Suppressor macrophage (primary cell): ENCODE data around the gene DNAI4.
A peak's percentile ranks its signal among the peaks of the same experiment; 100 is the strongest.
"Not testable (repeated sequence)": the region's sequence is repeated elsewhere in the genome, so short reads cannot be mapped to it uniquely, and the experiment has no call there.

Experiments used
- DNase-seq, 4 experiments: peaks; one replicate each; pipeline ENCODE4 v3.0.0-alpha.2; 2020 to 2022
- total RNA-seq, 17 experiments: gene quantifications; one replicate each; lab custom pipeline; 2026; ENCODE audit warnings: mixed read lengths in 6 of 17, inconsistent platforms in 3 of 17; lab: John Stamatoyannopoulos, UW

DNAI4 gene
- total RNA-seq: 0.34 to 3.3 (median 0.69) reads per million in 17 experiments

- peak; percentile 98 to 99 (median 99) for DNase-seq
These were observed at the start of gene DNAI4, which contains the start of gene MIER1 for GRCh38 chr1:66924756-66925557. Gene DNAI4 (minus strand): TSS chr1:66924856. CDS start chr1:66924831, 25 bp downstream. Gene MIER1 (plus strand): TSS chr1:66924990. CDS start chr1:66925029, 39 bp downstream.

- no peak for DNase-seq
These were observed 43.9 kb upstream of the DNAI4 start for GRCh38 chr1:66968574-66968973.

- not testable (repeated sequence) for DNase-seq
These were observed 41.7 kb upstream of the DNAI4 start for GRCh38 chr1:66966188-66966873.

- DNase-seq: no peak
These were observed 33.3 kb upstream of the DNAI4 start for GRCh38 chr1:66957938-66958337.

DNA sequence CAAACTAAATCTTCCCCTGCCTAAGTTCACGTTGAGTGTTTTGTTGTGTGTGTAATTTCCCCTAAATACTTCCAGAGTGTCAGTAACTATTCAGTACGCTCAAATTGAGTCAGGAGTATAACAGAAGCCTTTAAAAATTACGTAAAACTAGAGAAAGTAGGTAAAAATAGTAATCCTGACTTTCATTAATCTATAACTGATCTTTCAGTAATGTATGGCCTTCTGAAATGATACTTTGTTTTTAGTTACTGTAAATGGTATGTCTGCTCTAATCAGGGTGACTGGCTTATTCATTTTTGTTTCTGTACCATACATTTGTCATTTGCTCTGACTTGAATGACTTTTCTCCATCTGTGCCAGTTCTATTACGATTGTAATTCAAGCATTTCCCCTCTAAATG, 29.6 kb upstream of the DNAI4 start:
- DNase-seq: no peak

DNA sequence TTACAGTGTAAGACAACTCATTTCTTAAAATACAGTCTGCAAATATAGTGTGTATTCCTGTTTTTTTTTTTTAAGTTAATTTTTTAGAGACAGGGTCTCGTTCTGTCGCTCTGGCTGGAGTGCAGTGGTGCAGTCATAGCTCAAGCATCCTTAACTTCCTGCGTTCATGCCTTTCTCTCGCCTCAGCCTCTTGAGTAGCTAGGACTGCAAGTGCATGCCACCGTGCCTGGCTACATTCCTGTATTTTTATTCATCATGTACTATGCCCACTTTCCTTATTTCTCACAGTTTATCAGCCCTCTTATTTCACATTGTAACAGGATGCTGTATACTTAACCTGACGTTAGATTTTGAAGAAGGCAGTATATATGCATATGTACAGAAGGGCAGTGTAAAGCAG, 26.9 kb upstream of the DNAI4 start:
- DNase-seq: no peak

DNA sequence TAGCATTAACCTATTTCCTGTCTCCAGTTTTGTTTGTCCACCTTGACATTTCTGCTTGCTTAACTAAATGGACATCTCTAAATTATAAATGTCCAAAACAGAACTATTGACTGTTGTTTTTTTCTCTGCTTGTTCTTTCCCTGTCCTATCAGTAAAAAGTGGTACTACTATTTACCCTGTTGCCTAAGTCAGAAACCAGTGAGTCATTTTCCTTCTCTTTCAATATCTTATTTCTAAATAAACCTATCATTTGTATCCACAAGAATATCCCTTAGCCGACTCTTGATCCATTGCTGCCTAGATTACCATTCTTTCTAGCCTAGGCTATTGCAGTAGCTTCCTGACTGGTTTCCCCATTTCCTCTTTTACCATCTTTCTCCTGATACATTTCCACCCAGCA, 22.6 kb upstream of the DNAI4 start:
- DNase-seq: peak in 2 of 4 experiments; percentile 26 to 34

GRCh38 chr1:66945316-66945715, 20.7 kb upstream of the DNAI4 start:
- DNase-seq: no peak

DNA sequence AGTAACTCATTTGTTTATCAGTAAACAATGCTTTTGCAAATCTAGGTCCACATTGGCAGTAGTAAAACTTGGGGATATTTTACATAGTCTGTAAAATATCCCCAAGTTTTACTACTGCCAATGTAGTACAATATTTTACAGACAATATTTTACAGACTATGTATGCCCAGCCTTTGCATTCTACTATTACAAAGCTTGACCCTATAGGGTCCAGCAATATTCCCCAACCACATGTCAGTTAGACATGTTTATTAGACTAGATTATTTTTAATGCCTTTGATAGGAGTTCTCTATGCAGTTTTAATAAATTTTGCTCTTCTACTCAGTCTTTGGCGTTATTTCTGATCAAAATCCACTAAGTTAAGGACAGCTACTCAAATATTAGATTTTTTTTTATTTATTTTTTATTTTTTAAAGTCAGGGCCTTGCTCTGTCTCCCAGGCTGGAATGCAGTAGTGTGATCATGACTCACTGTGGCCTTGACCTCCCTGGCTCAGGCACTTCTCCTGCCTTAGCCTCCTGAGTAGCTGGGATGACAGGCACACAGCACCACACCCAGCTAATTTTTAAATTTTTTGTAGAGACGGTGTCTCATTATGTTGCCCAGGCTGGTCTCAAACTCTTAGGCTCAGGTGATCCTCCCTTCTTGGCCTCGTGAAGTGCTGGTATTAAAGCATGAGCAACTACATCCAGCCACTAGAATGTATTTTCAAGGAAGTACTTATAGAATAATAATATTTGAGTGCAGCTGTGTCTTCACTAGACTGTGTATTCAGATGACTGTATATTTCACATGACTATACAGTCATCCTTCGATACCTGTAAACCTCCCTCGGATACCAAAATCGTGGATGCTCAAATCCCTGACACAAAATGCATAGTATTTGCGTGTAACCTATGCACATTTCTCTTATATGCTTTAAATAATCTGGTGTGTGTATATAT, 19.9 kb upstream of the DNAI4 start:
- peak; percentile 37 to 65 (median 59) for DNase-seq

DNA sequence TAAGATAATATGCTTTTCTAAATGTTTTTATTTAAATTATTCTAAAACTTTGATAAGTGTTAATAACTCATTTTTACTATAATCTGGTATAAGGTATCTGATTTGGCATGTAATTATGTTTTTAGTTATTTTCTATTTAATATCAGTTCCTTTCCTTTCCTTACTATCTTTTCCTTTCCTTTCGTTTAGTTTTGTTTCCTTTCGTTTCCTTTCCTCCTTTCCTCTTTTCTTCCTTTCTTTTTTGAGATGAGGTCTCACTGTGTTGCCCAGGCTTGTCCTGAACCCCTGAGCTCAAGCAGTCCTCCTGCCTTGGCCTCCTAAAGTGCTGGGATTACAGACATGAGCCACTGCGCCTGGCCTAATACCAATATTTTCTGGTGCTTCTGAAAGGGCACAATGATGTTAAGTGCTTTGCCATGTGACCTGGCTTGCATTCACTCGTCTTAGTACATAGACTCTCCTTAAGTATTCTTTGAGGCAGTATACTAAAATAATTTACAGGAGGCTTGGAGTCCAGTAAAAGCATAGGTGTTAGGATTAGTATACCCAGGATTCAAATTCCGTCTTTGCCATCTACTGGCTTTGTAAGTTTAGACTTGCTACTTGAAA, 18.8 kb upstream of the DNAI4 start:
- no peak for DNase-seq

DNA sequence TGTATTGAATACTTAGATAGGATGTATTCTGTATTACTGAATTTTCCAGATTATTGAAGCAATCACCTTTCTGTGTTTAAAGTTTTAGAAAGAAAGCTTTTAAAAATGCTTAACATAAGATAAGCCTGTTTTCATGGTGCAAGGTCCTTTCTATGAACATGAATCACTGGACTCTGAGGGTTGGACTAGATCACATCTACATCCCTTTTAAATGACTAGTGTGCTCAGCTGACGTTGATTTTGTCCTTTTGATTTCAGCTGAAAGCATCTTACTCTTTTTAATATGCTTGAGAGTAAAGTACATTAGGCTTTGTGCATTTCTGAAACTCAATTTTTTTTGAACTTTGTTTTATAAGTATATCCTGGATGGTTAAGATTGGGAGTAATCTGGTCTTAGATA, 16.3 kb upstream of the DNAI4 start:
- peak in 1 of 4 experiments; percentile 7 for DNase-seq

GRCh38 chr1:66938613-66939012, 14.0 kb upstream of the DNAI4 start:
- peak in 2 of 4 experiments; percentile 31 to 38 for DNase-seq

DNA sequence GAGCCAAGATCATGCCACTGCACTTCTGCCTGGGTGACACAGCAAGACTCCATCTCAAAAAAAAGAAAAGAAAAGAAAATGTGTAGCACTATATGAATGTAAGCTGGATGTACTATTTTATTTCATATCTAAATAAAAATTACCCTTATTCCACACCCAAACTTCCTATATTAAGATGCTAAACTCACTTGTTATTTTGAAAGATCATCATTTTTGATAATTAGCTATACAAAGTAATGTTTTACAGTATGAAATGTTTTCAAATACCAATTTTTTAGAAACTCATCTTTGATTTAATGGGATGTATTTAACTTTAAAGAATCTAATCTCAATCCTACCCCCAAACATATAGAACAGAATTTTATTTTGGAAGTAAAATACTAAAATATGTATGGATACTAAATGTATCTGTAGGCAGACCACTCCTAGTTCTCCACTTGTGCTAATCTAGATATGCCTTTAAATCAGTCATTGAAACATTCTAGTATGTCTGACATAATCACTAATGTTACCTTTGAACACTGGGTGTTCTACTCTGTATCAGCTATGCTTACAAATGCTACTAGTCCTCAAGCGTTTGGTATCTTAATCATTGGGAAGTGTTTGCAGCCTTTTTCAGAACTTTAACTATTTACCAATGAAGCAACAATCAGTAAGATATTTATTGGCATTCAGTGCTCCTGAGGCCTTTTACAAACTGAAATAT, 13.0 kb upstream of the DNAI4 start:
- no peak for DNase-seq

DNA sequence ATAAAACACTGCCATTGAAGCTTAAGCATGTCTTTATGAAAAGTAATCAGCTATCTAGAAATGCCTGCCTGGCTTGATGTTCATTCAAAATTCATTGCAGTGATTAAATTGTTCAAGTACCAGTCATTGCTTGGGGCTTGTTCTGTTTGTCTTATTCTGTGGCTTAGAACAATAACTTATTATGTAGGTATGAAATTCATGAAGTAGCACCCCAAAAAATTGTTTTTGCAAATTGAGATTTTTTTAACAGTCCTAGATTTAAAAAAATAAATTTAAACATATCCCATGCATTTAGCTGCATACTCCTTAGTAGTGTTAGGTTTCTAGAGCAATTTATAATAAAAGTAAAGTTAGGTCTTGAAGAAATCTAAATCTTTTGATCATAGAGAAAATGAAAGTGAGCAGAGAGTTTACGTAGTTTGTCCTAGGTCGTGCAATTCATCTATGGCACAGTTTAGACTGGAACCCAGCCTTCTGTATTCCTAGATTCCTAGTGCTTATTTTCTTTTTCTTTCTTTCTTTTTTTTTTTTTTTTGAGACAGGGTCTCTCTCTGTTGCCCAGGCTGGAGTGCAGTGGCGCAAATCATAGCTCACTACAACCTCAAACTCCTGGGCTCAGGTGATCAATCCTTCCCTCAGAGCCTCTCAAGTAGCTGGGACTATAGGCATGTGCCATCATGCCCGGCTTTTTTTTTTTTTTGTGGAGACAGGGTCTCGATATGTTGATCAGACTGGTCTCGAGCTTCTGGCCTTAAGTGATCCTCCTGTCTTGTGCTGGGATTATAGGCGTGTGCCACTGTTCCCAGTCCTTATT, 9.4 kb upstream of the DNAI4 start:
- DNase-seq: peak in 1 of 4 experiments; percentile 8

GRCh38 chr1:66932291-66932690, 7.6 kb upstream of the DNAI4 start:
- DNase-seq: no peak

GRCh38 chr1:66931590-66931989, 6.9 kb upstream of the DNAI4 start:
- DNase-seq: peak in 1 of 4 experiments; percentile 12

- DNase-seq: no peak
These were observed 6.1 kb upstream of the DNAI4 start for GRCh38 chr1:66930823-66931174.

- DNase-seq: peak; percentile 94 to 98 (median 96)
These were observed 5.6 kb upstream of the DNAI4 start for GRCh38 chr1:66929999-66930822.

DNA sequence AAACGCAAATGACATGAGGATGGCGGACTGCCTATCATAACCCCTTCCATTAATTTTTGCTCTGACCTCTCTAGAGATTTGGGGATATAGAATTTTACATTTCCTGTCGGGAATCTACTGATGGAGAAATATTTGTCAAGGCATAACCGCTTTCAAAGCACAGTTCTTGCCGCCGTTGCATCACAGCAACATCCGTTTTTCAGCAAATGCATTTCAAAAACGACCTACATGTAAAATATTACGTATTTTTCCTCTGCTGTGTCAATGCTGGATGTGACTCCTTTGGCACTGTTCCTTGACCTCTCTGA, 5.0 kb upstream of the DNAI4 start:
- DNase-seq: no peak

DNA sequence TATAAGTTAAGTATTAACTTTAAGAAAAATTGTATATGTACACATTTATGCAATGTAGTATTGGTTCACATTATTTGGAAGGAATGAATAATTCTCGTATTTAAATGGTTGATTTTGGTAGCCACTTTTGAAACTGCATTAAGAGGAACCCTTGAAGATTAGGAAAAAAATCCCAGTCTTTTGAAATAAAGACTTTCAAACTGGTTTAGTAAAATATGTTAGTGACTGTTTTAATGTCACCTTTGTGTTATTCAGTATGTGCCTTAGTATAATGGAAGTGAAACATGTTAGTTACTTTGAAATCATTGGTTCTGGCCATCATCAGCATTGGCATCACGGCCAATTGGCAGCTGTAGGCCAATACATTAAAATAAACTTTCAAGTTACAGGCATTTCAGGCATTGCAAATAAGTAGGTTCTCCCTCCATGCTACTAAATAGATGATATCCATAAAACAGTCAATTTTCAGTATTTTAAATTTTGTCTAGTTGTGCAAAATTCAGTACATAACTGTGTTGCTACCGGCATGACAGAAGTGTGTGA, 4.6 kb upstream of the DNAI4 start:
- DNase-seq: peak in 1 of 4 experiments; percentile 14
